HG02885 (cell line): ENCODE data around the gene ANO2.
"Not testable (repeated sequence)": the region's sequence is repeated elsewhere in the genome, so short reads cannot be mapped to it uniquely, and the experiment has no call there.

Experiments
- ATAC-seq: cut with Tn5 transposase; IDR thresholded peaks from one replicate; pipeline ENCODE4 v1.9.1; 2021; ENCODE audit warnings: mild to moderate bottlenecking; ENCODE audit not compliant: unreplicated experiment, poor library complexity

ANO2 gene

GRCh38 chr12:5705791-5706190 lies 239.3 kb downstream of the ANO2 start:
- no peak for ATAC-seq

GRCh38 chr12:5694759-5695409 lies 250.2 kb downstream of the ANO2 start:
- no peak for ATAC-seq

GRCh38 chr12:5692850-5693249 lies 252.2 kb downstream of the ANO2 start:
- ATAC-seq = no peak

GRCh38 chr12:5691943-5692342 lies 253.1 kb downstream of the ANO2 start:
- no peak for ATAC-seq

GRCh38 chr12:5690240-5690639 lies 254.8 kb downstream of the ANO2 start:
- ATAC-seq = no peak

- ATAC-seq = no peak
Observed at GRCh38 chr12:5689773-5690172, 255.3 kb downstream of the ANO2 start.

- no peak for ATAC-seq
Observed at GRCh38 chr12:5688226-5688625, 256.8 kb downstream of the ANO2 start.

- ATAC-seq = no peak
Observed at GRCh38 chr12:5685935-5686334, 259.1 kb downstream of the ANO2 start.

GRCh38 chr12:5684989-5685388 lies 260.1 kb downstream of the ANO2 start:
- no peak for ATAC-seq

GRCh38 chr12:5682581-5682980 lies 262.5 kb downstream of the ANO2 start:
- no peak for ATAC-seq

- no peak for ATAC-seq
Observed at GRCh38 chr12:5678176-5678575, 266.9 kb downstream of the ANO2 start.

GRCh38 chr12:5669624-5670023 lies 275.4 kb downstream of the ANO2 start:
- not testable (repeated sequence) for ATAC-seq

GRCh38 chr12:5665615-5666014 lies 279.4 kb downstream of the ANO2 start:
- ATAC-seq = no peak

GRCh38 chr12:5661811-5662210 lies 283.2 kb downstream of the ANO2 start:
- ATAC-seq = no peak

- ATAC-seq = no peak
Observed at GRCh38 chr12:5660238-5660637, 284.8 kb downstream of the ANO2 start.

- not testable (repeated sequence) for ATAC-seq
Observed at GRCh38 chr12:5658339-5658941, 286.6 kb downstream of the ANO2 start.

GRCh38 chr12:5656836-5657235 lies 288.2 kb downstream of the ANO2 start:
- no peak for ATAC-seq

GRCh38 chr12:5655120-5655519 lies 289.9 kb downstream of the ANO2 start:
- ATAC-seq = no peak

- no peak for ATAC-seq
Observed at GRCh38 chr12:5654019-5654418, 291.0 kb downstream of the ANO2 start.

GRCh38 chr12:5650829-5651461 lies 294.1 kb downstream of the ANO2 start:
- no peak for ATAC-seq

GRCh38 chr12:5650281-5650680 lies 294.8 kb downstream of the ANO2 start:
- ATAC-seq = no peak
